ENCODE results near the gene CTH. TPM values are rescaled to one million over a fixed set of nuclear protein-coding genes. Genes with fewer than 3 reads are reported as not detected.
"Not testable (repeated sequence)": the region's sequence is repeated elsewhere in the genome, so short reads cannot be mapped to it uniquely, and the experiment has no call there.

CTH gene
- total and polyA plus RNA-seq, 8 donors: 6.5 to 10.3 (median 8.1) TPM

DNA sequence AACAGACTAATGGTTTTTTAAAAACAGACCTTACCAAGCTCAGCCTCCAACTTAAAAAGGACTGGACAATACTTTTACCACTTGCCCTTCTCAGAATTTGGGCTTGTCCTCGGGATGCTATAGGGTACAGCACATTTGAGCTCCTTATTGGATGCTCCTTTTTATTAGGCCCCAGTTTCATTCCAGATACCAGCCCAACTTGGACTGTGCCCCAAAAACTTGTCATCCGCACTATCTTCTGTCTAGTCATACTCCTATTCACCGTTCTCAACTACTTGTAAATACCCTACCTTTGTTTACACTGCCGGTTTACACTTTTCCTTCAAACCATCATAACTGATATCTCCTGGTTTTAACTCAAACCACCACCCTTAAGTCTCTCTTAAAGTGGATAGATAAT is 38.6 kb upstream of the CTH start:
- no peaks in the 10 kb centered on the region for H3K4me1 ChIP-seq
- DNase-seq: no peak
- intact Hi-C loops (cut with DNase I): no loop called here
- no peak for ATAC-seq
- H3K36me3 ChIP-seq: no peaks in the 10 kb centered on the region
- no peaks in the 10 kb centered on the region for H3K9me3 ChIP-seq
- no peaks in the 10 kb centered on the region for H3K27me3 ChIP-seq
- H3K4me3 ChIP-seq: no peak overlapping the region
- no peak overlapping the region for H3K27ac ChIP-seq
- TF ChIP-seq, protein P1, sequence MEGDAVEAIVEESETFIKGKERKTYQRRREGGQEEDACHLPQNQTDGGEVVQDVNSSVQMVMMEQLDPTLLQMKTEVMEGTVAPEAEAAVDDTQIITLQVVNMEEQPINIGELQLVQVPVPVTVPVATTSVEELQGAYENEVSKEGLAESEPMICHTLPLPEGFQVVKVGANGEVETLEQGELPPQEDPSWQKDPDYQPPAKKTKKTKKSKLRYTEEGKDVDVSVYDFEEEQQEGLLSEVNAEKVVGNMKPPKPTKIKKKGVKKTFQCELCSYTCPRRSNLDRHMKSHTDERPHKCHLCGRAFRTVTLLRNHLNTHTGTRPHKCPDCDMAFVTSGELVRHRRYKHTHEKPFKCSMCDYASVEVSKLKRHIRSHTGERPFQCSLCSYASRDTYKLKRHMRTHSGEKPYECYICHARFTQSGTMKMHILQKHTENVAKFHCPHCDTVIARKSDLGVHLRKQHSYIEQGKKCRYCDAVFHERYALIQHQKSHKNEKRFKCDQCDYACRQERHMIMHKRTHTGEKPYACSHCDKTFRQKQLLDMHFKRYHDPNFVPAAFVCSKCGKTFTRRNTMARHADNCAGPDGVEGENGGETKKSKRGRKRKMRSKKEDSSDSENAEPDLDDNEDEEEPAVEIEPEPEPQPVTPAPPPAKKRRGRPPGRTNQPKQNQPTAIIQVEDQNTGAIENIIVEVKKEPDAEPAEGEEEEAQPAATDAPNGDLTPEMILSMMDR (IDR thresholded peaks at IDR 0.05): no peak

DNA sequence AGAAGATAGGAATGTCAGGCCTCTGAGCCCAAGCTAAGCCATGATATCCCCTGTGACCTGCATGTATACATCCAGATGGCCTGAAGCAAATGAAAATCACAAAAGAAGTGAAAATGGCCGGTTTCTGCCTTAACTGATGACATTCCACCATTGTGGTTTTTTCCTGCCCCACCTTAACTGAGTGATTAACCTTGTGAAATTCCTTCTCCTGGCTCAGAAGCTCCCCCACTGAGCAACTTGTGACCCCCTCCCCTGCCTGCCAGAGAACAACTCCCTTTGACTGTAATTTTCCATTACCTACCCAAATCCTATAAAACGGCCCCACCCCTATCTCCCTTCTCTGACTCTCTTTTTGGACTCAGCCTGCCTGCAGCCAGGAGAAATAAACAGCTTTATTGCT is 37.5 kb upstream of the CTH start:
- H3K4me3 ChIP-seq; H3K9me3 ChIP-seq; H3K27ac ChIP-seq; DNase-seq; H3K36me3 ChIP-seq; intact Hi-C loops (cut with DNase I); ATAC-seq; H3K4me1 ChIP-seq; H3K27me3 ChIP-seq: not testable (repeated sequence)

DNA sequence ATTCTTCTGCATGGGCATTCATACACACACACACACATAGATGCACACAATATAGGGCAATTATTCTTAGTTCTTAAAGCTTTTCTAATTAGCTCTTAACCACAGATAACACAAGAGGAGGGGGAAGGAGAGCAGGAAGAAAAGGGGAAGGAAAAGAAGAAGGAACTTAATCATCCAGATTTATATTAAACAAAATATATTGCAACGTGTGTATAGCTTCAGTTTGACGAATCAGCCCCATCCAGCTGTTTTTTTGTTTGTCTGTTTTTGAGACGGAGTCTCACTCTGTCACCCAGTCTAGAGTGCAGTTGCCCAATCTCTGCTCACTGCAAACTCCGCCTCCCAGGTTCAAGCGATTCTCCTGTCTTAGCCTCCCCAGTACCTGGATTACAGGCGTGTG is 34.9 kb upstream of the CTH start:
- no peak for DNase-seq

DNA sequence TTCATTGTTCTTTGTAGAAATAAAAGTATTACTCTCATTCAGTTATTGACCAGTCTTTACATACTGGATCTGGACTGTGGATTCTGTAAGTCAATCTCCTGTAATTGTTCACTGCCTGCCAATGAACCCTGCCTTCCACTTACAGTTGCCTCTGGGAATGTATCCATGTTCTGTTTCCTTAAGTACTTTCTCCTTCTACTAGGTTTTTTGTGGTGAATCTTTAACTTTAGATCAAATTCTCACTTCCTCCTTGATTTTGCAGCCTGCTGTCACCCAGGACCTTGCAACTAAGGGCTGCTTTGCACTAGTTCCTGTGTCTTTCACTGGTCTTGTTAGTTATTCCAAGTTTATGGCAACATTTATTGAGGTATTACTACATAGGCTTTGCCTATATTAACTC is 28.4 kb upstream of the CTH start:
- intact Hi-C loops (cut with DNase I): no loop called here
- Histone ChIP-seq H3K27me3 (no peaks in the 10 kb centered on the region), H3K4me3 (no peak overlapping the region), H3K36me3 (no peaks in the 10 kb centered on the region), H3K27ac (no peak overlapping the region), H3K9me3 (no peaks in the 10 kb centered on the region), H3K4me1 (no peaks in the 10 kb centered on the region)
- DNase-seq: no peak
- TF ChIP-seq, protein P1 (IDR thresholded peaks at IDR 0.05): no peak
- ATAC-seq: no peak

More for the DNA sequence above, 34.9 kb upstream of the CTH start:
- intact Hi-C loops (cut with DNase I): no loop called here
- Histone ChIP-seq H3K4me1 (no peaks in the 10 kb centered on the region), H3K27me3 (no peaks in the 10 kb centered on the region), H3K9me3 (no peaks in the 10 kb centered on the region), H3K36me3 (no peaks in the 10 kb centered on the region), H3K4me3 (no peak overlapping the region), H3K27ac (no peak overlapping the region)
- no peak for ATAC-seq
- TF ChIP-seq, protein P1 (IDR thresholded peaks at IDR 0.05): no peak

DNA sequence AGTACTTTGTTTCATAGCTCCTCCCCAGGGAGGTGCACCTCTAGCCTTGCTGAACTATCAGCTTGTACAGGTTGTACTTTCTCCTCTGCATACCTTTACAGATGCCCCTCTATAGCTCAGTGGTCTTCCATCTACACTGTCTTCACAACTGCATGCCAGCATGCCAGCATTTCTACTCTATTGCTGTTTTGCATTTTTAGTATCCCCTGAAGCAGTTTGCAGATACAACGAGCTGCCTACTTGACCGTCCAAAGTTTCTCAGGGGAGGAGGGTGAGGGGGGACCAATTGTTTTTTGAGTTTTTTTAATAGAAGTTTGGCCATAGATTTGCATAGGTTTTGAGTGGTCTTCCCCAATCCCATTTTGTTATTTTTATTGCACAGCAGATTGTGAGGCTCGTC is 27.6 kb upstream of the CTH start:
- H3K4me3 ChIP-seq: no peak overlapping the region
- H3K9me3 ChIP-seq: no peaks in the 10 kb centered on the region
- intact Hi-C loops (cut with DNase I): no loop called here
- TF ChIP-seq, protein P1 (IDR thresholded peaks at IDR 0.05): no peak
- no peaks in the 10 kb centered on the region for H3K27me3 ChIP-seq
- ATAC-seq: no peak
- no peaks in the 10 kb centered on the region for H3K36me3 ChIP-seq
- no peak overlapping the region for H3K27ac ChIP-seq
- H3K4me1 ChIP-seq: no peaks in the 10 kb centered on the region
- DNase-seq: no peak

DNA sequence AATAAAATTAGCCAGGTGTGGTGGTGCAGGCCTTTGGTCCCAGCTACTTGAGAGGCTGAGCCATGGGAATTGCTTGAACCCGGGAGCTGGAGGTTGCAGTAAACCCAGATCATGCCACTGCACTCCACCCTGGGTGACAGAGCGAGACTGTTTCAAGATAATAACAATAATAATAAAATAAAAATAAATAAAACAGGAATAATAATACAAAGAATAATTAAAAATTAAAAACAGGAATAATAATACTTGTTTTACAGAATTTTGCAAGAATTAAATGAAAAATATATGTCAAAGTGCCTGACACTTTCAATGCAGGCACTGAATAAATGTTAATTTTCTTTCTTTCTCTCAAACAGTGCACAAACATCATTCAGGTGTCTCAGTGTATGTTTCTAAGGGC is 26.5 kb upstream of the CTH start:
- TF ChIP-seq, protein P1 (IDR thresholded peaks at IDR 0.05): no peak
- ATAC-seq (no peak), DNase-seq (no peak)
- H3K27me3 ChIP-seq: no peaks in the 10 kb centered on the region
- intact Hi-C loops (cut with DNase I): no loop called here
- H3K4me3 ChIP-seq: no peak overlapping the region
- H3K36me3 ChIP-seq: no peaks in the 10 kb centered on the region
- H3K9me3 ChIP-seq: no peaks in the 10 kb centered on the region
- H3K27ac ChIP-seq: no peak overlapping the region
- no peaks in the 10 kb centered on the region for H3K4me1 ChIP-seq
